ENCODE data around the gene TMPRSS7.

TMPRSS7 gene

GRCh38 chr3:112119962-112120836, 85.7 kb downstream of the TMPRSS7 start:
- no peak for DNase-seq (ENCODE audit: low read depth)
- H3K4me3 ChIP-seq (ENCODE audit: low read depth, low read length) = no peak overlapping the region
- no peak for TF ChIP-seq CTCF (IDR thresholded peaks at IDR 0.05; ENCODE audit: control insufficient read depth, extremely low read depth, insufficient read depth)

- TF ChIP-seq CTCF (IDR thresholded peaks at IDR 0.05; ENCODE audit: control insufficient read depth, extremely low read depth, insufficient read depth) = no peak
- H3K4me3 ChIP-seq (ENCODE audit: low read depth, low read length) = no peak overlapping the region
- DNase-seq (ENCODE audit: low read depth) = no peak
Measured at GRCh38 chr3:112121577-112122547, 87.3 kb downstream of the TMPRSS7 start.

- DNase-seq (ENCODE audit: low read depth) = no peak
- no peak for TF ChIP-seq CTCF (IDR thresholded peaks at IDR 0.05; ENCODE audit: control insufficient read depth, extremely low read depth, insufficient read depth)
- H3K4me3 ChIP-seq (ENCODE audit: low read depth, low read length) = no peak overlapping the region
Measured at GRCh38 chr3:112122870-112123269, 88.3 kb downstream of the TMPRSS7 start.

- DNase-seq (ENCODE audit: low read depth) = no peak
- TF ChIP-seq CTCF (IDR thresholded peaks at IDR 0.05; ENCODE audit: control insufficient read depth, extremely low read depth, insufficient read depth) = no peak
- H3K4me3 ChIP-seq (ENCODE audit: low read depth, low read length) = no peak overlapping the region
Measured at GRCh38 chr3:112123548-112123947, 89.0 kb downstream of the TMPRSS7 start.

- TF ChIP-seq CTCF (IDR thresholded peaks at IDR 0.05; ENCODE audit: control insufficient read depth, extremely low read depth, insufficient read depth) = no peak
- no peak overlapping the region for H3K4me3 ChIP-seq (ENCODE audit: low read depth, low read length)
- no peak for DNase-seq (ENCODE audit: low read depth)
Measured at GRCh38 chr3:112124907-112125607, 90.5 kb downstream of the TMPRSS7 start.

GRCh38 chr3:112126511-112126911, 92.0 kb downstream of the TMPRSS7 start:
- DNase-seq (ENCODE audit: low read depth) = no peak
- no peak overlapping the region for H3K4me3 ChIP-seq (ENCODE audit: low read depth, low read length)

More at GRCh38 chr3:112126511-112126911, 92.0 kb downstream of the TMPRSS7 start:
- TF ChIP-seq CTCF (IDR thresholded peaks at IDR 0.05; ENCODE audit: control insufficient read depth, extremely low read depth, insufficient read depth) = no peak

All from LNCaP clone FGC (cell line).